NCI-H187 treated with DMSO at 0.1 percent for 48 hours (cell line): ENCODE data around the gene CDC34.

ENCODE experiments used
- DNase-seq: peaks from one replicate; lab custom pipeline; 2025; lab: John Stamatoyannopoulos, UW

The CDC34 gene

DNA sequence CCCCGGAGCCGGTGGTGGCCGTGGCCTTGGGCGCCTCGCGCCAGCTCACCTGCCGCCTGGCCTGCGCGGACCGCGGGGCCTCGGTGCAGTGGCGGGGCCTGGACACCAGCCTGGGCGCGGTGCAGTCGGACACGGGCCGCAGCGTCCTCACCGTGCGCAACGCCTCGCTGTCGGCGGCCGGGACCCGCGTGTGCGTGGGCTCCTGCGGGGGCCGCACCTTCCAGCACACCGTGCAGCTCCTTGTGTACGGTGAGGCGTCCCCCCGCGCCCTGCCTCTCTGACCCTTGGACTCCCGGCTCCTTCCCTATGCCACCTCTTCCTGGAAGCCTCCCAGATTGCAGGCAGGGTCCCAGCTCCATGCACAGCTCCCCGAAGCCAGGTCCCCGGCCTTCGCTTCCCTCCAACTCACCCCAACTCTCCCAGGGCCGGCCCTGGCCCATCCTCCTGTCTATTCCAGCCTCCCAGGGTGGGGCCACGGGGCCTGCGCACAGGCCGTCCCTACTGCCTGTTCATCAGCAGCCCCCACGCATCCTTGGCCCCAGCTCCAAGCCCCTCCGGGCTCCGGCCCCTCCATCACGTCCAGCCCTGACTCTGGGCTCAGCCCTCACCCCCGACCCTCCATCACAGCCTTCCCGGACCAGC, 33.6 kb upstream of the CDC34 start:
- DNase-seq: no peak

DNA sequence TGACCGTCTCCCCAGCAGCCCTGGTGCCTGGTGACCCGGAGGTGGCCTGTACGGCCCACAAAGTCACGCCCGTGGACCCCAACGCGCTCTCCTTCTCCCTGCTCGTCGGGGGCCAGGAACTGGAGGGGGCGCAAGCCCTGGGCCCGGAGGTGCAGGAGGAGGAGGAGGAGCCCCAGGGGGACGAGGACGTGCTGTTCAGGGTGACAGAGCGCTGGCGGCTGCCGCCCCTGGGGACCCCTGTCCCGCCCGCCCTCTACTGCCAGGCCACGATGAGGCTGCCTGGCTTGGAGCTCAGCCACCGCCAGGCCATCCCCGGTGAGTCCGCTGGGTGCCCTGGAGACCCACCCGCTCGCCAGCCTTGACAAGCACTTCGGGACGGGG, 33.1 kb upstream of the CDC34 start:
- no peak for DNase-seq

DNA sequence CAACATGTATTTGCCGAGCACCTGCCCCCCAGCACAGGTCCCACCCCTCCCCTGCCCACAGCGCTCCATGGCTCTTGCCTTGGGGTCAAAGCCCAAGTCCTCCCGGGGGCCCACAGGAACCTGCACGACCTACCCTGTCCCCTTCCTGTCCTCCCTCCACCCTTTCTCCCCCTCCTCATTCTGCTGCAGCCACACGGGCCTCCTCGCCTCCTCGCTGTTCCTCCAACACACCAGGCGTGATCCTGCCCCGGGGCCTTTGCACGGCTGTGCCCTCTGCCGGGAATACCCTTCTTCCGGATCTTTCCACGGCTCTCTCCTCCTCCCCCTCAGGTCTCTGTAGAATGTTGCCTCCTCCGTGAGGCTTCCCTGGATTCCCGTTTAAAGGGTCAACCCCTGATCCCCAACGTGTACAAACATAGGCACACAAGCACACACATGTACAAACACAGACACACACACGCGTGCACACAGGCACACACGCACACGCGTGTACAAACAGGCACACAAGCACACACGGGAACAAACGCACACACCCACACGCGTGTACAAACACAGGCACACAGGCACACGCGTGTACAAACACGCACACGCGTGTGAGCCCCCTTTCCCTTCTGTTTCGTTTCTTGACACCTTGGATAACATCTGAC, 32.5 kb upstream of the CDC34 start:
- DNase-seq: no peak

DNA sequence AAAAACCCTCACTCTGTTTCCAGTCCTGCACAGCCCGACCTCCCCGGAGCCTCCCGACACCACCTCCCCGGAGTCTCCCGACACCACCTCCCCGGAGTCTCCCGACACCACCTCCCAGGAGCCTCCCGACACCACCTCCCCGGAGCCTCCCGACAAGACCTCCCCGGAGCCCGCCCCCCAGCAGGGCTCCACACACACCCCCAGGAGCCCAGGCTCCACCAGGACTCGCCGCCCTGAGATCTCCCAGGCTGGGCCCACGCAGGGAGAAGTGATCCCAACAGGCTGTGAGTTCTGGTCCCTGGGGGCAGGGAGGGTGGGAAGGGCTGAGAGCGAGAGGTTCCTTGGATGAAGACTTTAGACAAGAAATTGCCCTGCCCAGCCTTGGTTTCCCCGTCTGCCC, 29.9 kb upstream of the CDC34 start:
- no peak for DNase-seq

DNA sequence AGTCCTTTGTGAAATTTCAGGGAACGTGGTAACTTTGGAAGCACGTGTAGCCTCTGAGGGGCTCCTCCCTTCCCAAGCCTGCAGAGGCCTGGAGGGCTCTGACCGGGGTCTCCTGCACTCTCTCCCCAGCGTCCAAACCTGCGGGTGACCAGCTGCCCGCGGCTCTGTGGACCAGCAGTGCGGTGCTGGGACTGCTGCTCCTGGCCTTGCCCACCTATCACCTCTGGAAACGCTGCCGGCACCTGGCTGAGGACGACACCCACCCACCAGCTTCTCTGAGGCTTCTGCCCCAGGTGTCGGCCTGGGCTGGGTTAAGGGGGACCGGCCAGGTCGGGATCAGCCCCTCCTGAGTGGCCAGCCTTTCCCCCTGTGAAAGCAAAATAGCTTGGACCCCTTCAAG, 26.9 kb upstream of the CDC34 start:
- no peak for DNase-seq

DNA sequence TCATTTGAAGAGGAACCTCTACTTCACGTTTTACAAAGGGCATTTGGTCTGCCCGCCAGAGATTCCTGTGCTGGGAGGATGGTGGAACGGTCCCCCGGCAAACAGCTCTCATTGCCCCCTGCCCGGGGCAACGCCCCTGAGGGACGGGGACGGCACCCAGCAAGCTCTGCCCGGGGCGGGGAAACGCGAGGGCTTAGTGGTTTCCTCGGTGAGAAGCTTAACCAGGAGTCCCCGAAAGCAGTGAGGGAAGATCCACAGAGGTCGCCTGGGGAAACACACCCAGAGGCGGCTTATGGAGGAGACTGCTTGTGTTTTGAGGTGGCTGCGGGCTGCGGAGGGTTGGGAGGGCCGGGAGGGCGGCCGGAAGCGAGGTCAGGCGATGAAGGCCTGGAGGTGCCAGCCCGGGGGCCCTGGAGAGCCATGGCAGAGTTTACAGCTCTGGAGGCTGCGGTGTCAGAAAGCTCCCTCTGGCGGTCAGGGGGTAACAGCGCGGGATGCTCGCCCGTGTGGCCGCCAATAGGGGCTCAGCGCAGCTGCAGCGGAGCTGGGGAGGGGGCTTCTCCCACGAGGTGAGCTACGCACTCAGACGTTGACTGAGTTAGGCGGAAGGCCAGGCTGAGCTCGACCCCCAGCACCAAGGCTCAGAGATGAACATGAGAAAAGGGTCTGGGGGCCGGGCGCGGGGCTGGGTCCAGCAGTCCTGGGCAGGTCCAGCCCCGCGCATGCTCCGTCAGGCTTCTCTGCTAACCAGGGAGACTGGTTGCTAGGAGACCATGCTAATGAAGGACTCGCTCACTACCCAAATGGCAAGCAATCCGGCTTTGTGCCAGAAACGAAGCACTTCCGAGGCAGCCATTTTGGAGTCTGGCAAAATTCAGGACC, 24.9 kb upstream of the CDC34 start:
- peak; percentile 94 for DNase-seq

DNA sequence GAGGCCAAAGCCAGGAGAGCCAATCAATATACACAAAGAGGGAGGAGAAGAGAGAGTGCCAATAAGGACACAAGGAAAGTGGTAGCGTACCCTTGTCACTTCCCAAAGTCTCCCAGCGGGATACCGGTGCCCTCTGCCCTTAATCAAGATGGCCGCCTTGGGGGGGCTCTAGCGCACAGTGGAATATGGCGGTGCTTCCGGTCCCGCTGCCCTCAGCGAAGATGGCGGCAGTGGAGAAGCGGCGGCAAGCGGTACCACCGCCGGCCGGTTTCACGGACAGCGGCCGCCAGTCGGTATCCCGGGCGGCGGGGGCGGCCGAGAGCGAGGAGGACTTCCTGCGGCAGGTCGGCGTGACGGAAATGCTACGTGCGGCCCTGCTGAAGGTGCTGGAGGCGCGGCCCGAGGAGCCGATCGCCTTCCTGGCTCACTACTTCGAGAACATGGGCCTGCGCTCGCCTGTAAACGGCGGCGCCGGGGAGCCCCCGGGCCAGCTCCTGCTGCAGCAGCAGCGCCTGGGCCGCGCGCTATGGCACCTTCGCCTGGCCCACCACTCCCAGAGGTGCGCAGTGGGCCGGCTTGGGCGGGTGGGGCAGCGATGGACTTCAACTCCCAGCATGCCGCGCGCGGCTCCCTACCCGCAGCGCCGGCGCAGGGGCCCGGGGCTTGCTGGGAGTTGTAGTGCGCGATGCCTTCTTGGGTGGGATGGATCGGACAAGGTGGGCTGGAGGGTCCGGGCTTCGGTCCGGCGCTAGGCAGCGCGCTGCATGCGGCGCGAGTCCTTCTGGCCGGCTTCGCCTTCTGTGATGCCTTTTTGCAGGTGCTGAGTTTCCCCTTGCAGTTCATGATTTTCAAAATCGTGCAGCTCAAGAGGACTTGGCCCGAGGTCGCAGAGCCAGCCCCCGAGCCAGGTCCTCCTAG, 24.0 kb upstream of the CDC34 start, which contains the start of gene TPGS1:
Gene TPGS1, plus strand, starts transcription at position 212 of the 918 bp plus-strand sequence. Its CDS starts 10 bp downstream, at position 222.
- DNase-seq: no peak

DNA sequence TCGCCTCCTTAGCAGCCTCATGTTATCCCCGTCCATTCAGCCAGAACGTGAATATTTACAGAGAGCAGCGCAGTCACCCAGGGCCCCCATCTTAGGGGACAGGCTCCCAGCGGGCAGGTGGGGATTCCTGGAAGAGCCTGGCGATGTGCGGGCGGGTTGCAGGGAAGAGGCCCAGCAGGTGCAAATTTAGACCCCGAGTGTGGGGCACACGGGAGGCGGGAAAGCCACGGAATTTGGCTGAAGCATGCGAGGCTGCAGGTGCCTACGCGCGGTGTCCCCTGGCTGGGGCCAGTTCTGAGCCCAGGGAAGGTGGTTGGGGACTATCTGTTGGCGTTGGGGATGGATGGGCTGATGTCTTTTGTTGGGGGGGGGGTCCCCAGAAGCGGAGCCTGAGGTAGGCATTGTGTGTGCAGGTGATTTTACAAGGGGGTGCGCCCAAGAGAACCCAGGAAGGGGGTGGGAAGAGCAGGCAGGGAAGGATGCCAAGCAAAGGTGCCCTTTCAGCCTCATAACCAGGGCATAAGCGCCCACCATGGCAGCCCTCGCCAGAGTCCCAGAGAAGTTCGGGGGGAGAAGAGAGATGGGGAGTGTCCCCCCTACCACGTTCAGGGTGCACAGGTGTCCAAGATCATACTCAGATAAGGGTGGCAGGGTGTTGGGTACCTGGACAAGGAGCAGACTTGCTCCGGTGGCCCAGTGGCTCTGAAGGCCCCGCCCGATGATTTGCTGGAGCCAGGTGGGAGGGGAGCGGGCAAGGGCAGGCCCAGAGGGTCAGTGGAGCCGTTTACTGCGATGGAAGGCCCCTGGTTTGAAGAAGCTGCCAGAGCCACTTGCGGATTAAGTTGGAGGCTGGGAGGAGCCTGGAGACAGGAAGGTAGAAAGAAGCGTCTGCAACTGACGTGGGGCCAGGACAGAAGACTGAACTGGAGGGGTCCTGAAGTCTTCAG, 23.1 kb upstream of the CDC34 start:
- no peak for DNase-seq

DNA sequence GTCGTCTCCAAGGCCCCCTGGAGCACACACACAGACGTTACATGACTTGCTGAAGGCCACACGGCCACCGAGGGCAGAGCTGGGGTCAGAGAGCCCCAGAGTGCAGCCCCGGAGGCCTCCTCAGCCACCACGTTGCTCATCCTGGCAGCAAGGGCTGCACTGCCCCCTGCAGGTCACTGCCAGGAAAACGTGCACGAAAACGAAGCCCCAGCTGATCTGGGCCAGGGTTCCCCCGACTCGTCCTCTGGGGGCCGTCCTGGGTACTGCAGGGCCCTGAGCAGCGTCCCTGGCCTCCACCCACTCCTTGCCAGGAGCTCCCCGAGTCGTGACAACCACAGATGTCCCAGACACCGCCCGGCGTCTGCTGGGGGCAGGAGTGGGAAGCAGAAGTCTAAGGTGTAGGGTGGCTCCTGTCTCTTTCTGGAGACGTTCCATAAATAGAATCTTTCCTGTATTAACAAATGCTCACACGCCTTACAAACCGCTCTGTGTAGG, 20.9 kb upstream of the CDC34 start:
- no peak for DNase-seq

DNA sequence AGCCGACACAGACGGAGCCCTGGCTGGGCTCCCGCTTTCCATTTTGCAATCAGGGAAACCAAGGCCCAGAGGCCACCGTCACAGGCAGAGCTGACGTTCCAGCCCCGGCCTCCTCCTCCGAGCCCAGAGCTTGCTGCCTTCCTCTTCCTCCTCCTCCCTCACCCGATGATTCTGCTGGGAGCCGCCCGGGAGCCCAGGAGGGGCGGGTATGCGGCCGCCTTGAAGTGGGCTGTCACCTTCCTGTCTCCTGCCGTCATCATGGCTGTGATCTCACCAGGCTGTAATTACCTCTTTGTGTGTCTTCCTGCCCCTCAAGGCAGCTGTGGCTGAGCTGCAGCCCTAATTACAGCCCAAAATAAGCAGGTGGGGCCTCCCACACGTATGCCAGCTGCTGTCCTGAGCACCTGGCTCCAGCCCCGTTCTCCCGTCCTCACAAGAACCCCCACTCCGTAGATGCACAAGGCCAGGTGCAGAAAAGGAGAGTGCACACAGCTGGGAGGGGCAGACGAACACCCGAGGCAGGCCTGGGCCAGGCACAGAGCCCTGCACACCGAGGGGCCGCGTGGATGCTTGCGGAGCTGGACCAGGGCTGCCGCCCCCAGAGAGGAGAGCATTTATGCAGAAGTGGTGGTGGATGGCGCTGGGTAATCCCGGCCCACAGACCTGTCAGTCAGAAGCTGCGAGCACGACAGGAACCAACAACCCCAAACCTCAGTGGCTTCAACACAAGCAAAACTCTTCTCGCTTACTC, 20.3 kb upstream of the CDC34 start:
- peak; percentile 92 for DNase-seq

DNA sequence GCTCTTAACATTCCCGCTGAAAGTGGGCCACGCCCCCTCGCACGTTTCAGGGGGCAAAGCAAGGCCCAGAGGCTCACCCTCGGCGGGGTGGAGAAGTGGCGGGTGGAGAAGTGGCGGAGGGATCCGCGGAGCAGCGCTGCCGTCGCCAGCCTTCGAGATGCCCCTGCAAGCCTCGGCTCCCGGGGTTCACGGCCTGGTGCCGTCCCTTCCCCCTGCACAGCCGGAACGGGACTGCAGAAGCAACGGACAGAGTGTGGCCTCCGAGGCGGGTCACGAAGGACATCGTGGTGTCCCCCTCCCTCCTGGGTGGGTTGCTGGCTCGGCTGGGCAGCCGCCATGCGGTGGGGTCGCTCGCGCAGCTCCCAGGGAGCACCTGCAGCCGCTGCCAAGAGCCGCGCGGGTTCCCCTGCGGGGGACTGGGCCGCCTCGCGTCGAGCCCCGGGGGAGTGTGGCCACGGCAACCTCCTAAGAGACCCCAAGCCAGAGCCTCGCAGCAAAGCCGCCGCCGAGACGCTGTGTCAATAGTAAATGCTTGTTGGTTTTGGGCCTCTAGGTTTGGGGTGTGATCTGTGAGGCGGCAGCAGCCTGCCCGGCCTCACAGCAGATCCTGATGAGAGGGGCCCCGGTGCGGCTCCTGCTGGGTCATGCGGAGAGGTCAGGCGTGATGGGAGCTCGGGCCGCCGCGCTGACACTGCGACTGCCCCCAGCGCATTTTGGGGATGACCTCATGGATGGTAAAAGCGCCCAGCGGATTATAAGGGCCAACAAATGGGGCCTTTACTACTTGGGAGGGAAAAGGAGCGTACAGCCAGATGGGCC, 18.8 kb upstream of the CDC34 start:
- DNase-seq: peak; percentile 33

DNA sequence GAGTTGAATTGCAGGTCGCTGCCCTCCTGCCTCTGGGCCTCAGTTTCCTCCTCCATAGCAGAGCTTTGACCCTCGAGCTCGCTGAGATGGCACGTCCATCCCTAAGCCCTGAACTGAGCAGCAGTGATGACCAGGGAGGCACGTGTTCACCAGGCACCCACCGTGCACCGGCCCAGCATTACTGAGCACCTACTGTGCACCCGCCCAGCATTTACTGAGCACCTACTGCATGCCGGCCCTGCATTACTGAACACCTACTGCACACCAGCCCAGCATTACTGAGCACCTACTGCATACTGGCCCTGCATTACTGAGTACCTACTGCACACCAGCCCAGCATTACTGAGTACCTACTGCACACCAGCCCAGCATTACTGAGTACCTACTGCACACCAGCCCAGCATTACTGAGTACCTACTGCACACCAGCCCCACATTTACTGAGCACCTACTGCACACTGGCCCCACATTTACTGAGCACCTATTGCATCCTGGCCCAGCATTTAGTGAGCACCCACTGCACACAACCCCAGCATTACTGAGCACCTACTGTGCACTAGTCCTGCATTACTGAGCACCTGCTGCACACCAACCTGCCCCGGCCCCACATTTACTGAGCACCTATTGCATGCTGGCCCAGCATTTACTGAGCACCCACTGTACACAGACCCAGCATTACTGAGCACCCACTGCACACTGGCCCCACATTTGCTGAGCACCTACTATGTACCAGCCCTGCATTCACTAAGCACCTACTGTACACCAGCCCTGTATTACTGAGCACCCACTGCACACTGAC, 18.0 kb upstream of the CDC34 start:
- DNase-seq: no peak

DNA sequence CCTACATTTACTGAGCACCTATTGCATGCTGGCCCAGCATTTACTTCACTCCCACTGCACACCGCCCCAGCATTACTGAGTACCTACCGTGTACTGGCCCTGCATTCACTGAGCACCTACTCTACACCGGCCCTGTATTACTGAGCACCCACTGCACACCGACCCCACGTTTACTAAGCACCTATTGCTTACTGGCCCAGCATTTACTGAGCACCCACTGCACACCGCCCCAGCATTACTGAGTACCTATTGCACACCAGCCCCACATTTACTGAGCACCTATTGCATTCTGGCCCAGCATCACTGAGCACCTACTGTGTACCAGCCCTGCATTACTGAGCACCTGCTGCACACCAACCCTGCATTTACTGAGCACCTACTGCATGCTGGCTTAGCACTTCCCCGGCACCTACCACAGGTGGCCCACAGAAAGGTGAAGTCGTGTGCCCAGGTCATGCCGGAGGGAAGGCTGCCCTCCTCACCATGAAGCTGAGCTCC, 17.3 kb upstream of the CDC34 start:
- no peak for DNase-seq

DNA sequence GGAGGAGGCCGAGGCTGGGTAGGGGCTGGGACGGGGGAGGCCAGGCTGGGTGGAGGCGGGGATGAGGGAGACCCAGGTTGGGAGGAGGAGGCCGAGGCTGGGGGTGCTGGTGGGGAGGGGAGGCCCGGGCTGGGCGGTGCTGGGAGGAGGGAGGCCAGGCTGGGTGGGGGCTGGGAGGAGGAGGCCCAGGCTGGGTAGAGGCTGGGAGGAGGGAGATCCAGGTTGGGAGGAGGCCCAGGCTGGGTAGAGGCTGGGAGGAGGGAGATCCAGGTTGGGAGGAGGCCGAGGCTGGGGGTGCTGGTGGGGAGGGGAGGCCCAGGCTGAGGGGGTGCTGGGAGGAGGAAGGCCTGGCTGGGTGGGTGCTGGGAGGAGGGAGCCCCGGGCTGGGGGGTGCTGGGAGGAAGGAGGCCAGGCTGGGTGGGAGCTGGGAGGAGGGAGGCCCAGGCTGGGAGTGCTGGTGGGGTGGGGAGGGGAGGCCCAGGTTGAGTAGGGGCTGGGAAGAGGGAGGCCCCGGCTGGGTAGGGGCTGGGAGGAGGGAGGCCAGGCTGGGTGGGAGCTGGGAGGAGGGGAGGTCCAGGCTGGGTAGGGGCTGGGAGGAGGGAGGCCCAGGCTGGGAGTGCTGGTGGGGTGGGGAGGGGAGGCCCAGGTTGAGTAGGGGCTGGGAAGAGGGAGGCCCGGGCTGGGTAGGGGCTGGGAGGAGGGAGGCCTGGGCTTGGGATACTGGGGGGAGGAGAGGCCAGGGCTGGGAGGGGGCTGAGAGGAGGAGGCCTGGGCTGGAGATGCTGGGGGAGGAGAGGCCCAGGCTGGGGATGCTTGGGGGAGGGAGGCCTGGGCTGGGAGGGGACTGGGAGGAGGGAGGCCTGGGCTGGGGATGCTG, 13.6 kb upstream of the CDC34 start:
- no peak for DNase-seq

DNA sequence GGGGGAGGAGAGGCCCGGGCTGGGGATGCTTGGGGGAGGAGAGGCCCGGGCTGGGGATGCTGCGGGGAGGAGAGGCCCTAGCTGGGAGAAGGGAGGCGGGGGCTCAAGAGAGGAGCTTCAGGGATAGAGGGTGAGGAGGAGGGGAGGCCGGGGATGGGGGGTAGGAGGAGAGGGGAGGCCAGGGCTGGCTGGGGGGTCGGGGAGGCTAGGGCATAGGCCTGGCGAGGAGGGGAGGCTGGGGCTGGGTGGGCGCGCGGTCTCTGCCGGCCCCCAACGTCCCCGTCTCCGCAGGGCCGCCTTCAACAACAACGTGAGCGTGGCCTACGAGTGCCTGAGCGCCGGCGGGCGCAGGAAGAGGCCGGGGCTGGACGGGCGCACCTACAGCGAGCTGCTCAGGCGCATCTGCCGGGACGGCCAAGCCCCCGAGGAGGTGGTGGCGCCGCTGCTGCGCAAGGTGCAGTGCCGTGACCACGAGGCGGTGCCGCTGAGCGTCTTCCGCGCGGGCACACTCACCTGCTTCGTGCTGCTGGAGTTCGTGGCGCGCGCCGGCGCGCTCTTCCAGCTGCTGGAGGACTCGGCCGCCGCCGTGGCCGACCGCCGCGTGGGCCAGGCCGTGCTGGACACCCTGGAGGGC, 12.8 kb upstream of the CDC34 start:
- no peak for DNase-seq

DNA sequence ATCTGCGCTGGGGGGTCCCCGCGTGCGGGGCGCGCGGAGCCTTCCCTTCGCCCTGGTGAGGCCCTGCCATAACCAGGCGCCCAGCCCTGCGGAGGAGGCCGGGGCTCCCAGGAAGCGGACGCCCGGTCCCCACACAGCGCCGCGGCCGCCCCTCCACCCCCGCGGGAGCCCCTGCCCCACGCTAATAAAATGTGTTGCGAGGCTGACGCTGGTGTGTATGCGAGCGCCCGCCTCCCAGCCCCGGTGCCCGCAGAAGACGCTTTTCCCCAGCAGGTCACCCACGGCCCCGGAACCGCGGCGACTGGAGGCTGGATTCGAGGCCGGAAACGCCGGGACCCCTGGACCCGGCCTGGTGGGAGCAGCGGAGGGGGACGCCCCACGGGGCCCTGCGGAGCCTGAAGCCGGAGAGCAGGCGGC, 12.1 kb upstream of the CDC34 start:
- no peak for DNase-seq
